GM19099 (cell line): ENCODE measurements around the gene SLC38A10.

ENCODE experiments used
- POLR2A ChIP-seq: IDR thresholded peaks from 3 replicates; pipeline ENCODE4 v1.6.1; 2011; ENCODE audit warnings: low read depth; ENCODE audit not compliant: insufficient read length; ENCODE audit errors: extremely low read depth

Gene SLC38A10

DNA sequence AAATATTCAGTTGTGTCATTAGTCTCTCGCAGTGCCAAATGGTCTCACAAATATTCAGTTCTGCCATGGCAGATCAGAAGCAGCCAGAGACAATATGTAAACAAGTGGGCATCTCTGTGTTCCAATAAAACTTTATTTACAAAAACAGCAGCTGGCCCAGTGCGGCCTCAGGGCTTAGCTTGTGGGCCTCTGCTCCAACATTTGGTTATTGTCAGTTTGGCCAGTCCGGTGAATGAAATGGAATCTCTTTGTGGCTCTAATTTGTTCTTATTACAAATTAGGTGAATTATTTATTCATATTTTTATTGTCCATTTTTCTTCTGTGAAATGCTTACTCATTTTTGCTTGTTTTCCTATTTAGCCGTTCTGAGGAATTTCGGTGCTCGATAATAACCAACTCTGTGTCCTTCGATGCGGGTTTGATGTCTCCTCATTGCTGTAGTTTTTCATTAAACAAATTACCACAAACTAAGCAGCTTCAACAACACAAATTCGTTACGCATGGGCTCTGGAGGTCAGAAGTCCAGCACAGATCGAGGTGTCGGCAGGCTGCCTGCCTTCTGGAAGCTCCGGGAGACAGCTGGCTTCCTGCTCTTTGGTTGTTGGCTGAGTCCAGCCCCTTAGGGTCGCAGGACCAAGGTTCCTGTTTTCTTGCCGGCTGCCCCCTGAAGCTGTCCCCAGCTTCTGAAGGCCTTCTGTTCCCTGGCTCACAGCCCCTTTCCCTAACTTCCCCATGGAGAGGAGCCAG is 4.1 kb upstream of the SLC38A10 start:
- TF ChIP-seq POLR2A = no peak

DNA sequence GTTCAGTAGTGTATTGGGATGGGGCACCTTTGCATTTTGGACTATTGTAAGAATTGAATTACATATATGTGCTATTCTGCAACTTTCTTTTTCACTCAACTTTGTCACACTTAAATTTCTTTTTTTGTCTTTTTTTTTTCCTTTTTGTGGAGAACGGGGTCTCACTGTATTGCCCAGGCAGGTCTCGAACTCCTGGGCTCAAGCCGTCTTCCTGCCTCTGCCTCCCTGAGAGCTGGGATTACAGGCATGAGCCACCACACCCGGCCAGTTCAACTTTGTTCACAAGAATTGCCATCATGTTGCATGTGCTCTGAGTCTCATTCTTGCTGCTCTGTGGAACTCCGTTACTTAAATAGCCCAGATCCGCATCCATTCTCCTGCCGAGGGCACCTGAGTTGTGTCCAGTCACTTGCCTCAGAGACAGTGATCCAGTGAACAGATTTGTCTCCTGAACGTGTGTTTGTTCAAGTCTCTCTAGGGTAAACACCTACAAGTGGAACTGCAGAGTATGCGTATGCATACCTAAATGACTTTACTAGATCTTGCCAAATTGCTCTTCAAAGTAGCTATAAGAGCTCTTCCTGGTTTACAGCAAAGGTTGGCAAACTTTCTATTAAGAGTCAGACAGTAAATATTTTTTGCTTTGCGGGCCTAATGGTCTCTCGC is 3.4 kb upstream of the SLC38A10 start:
- TF ChIP-seq POLR2A = no peak

DNA sequence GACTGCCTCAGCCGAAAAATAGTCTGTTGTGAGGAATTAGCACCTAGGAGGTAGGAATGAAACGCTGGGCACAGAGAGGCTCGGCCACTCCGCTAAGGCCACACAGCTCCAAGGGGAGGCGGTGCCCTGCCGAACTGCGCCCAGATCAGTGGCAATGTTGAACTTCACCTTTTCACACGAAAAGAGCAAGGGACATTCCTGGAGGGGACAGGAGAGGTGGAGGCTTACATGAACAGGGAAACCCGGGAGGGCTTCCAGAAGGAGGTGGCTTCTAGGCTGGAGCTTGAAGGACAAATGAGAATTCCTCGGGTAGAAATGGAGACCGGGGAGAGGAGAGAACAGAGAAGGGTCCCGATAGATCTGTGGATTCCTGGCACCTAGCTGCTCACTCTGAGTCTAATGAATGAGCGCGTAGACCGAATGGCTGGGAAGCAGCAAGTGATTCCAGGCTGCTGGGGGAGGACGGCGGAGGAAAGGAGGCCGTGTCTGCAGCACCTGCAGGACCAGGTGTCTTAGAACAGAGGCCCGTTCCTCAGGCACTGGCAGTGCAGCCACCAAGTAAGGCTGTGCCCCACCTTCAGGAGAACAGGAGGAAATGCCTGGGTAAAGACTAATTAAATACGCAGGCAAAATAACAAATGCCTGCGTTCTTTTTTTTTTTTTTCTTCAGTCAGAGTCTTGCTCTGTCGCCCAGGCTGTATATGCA is 722 bp upstream of the SLC38A10 start:
- TF ChIP-seq POLR2A = no peak

DNA sequence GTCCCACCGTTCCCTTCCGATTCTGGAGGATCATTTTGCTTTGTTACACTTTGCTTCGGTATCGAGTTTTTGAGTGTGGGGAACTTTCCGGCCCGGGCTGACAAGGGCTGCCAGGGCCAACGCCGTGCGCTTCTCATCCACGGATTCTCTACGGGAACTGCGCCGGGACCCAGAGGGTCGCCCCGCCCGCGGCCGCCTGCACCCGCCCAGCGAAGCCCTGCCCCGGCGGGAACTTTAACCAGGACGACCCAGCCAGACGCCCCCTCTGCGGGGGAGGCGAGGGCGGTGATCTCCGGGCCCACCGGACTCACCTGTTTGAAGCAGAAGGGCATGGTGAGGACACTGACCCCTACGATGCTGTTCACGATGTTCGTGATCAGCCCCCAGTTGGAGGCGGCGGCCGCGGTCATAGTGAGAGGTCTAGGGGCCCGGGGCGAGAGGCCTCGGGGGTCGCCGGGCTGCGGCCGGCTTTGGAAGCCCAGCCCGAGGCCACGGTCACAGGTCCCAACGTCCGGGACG is 536 bp downstream of the SLC38A10 start:
- TF ChIP-seq POLR2A = no peak

DNA sequence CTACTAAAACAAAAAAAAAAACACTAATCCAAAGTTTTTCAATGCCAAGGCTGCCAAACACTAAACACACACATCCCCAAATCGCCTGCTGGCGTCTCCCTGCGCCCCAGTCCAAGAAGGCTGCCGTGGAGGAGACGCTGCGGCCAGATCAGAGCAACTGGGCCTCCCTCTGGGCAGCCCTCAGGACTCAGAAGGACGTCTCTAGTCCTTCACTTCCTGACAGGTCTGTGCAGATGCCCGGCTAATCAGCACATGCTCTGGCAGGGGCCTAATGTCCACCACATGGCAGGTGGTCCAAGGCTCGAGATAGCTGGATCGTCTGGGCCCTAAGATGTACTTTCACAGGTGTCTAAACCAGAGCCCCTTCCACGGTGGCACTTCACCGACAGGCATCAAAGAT is 2.7 kb downstream of the SLC38A10 start:
- TF ChIP-seq POLR2A = no peak

DNA sequence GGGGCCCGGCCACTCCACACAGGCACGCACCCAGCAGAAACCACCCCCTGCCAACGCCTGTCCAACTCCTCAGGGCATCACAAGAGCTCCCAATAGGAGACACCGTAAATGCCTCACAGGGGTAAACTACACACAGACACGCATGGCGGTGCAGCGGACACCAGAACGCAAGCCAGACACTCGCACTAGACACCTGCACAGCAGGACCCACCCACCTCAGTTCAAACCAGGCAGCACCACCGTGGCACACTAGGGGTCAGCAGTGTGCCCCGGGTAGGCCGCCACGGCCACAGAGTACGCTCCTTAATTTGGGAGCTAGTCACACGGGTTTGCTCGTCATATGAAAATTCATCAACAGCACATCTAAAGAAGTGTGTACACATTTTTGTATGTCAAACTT is 3.4 kb downstream of the SLC38A10 start:
- no peak for TF ChIP-seq POLR2A

DNA sequence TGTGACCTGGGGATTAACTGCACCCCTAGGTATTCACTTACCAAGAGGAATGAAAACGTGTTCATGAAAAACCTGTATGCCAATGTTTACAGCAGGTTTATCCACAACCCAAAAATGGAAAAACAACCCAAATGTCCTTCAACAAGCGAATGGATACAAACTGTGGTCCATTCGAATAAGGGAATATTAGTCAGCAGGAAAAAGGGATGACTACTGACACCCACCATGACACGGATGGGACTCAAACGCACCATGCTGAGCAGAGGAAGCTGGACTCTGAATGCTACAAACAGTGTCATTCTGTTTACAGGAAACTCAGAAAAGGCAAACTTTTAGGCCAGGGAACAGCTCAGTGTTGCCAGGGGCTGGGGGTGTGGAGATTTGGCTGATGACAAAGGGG is 4.9 kb downstream of the SLC38A10 start:
- TF ChIP-seq POLR2A = no peak

DNA sequence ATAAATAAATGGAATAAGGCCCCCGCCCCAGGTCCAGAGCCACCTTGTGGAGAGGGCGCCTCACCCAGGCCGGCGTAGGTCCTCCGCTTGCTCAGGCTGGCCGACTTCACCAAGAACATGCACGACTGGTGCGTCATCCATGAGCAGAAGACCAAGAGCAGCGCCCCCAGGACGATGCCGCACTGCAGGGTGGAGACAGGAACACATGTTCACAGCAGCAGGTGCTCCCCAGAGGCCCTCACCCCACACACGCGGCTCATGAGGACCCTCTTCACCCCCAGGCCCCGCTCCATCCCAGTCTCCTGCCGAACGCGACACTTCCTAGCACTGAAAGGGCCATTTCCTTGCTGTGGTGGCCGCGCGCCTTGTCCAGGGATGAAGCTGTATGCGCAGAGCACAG is 5.5 kb downstream of the SLC38A10 start:
- no peak for TF ChIP-seq POLR2A

DNA sequence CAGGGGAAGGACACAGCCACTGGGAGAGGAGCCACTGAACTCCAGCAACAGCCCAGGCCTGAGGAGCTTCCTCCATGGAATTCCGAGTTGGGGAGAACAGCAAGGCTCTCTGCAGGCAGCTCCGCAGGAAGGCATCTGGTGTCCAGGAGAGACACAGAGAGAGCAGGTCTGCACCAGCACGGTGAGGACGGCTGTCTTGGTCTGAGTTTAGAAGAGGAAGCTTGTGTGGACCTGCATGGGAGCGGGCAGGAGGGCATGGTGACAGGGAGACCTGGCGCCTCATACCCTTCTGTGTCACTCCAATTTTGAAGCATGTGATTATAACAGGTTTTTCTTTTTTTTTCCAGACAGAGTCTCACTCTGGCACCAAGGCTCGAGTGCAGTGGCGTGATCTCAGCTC is 6.4 kb downstream of the SLC38A10 start:
- no peak for TF ChIP-seq POLR2A

DNA sequence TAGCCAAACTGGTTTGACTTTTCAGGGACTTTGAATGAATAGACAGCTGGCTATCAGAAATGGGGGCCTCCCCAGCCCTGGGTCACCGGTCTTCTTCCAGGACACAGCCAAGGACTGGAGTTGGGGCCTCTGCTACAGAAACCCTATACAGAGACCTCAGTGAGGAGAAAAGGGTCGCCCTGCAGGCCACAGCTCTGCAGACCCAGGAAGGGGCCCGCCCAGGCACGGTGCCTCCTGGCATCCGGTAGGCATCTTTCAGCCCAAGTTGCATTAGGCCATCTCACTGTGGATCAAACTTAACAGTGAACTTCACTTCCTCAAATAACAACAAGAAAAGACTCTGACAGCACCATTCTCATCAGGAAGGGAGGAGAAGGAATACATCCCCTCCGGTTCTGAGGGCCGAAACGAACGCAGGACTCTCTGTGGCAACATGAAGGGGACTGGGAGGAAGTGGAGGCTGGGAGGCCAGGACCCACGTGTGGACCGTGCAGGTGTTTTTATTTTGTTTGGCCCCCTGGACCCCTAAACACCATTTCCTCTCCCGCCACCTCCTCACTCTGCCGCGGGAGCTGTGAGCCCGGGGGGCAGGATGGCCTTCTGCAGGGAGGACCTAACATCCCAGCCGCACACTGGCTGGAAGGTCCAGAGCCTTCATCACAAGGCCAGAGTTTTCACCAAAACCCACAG is 7.2 kb downstream of the SLC38A10 start:
- TF ChIP-seq POLR2A = no peak

DNA sequence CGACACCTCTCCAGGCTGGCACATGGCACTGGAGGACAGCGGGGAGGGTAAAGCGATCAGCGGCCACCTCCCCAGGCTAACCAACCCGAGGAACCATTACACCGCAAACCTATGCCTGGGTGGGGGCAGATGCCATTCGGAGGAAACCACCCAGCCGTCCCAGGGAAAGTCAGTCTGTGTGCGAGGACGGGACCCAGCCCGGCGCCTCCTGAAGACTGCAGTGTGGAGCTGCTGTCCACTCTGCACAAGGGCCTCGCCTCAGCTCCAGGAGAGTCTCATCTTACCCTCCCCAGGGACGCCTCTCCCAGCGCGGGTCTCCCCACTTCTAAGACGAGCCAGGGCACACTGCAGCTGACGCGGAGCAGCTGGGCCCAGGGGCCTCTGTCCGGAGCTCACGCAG is 8.0 kb downstream of the SLC38A10 start:
- TF ChIP-seq POLR2A = no peak

DNA sequence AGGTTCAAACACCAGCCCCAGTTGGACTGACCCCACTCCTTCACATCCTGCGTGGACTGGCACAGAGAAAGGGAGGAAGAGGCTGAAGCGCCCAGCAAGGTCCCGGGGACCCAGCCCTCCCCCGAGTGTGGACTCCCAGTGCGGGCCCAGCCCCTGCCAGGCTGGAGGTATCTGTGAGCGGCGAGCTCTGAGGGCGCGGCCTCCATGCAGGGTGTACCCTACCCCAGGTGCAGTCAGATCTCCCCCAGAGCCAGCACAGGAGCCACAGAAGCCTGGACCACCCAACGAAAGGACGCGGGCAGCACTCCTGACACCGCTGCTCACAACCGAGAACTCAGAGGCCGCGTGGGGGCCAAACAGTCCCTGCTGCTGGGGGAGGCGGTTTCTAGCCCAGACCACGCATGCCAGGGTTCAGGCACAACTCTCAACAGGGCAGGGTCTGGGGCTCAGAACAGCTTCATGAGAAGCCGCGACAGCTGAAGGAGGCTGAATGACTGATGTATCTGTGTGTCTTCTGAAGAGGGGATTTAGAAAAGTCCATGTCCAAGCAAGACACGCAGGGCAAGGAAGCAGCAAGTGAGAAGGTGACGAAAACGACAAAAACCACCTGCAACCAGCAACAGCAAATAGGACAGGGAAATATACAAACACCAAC is 8.5 kb downstream of the SLC38A10 start:
- no peak for TF ChIP-seq POLR2A

DNA sequence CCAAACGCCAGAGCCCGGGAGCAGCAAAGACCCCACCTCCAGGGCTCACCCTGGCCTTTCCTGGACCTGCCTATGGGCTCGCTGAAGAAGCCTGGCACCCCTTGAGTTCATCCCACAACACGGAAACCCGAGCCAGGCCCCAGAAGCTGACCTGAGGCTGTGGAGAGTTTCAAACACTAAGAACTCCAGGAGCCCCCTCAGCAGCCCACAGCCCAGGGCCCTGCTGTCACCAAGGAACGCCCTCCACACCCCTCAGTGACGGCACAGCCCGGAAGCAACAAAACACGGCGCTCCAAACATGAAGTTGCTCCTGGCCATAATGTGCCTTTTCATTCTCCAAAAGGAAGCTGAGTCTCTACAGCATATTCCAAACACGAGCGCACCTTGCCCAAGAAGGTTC is 9.2 kb downstream of the SLC38A10 start:
- no peak for TF ChIP-seq POLR2A

DNA sequence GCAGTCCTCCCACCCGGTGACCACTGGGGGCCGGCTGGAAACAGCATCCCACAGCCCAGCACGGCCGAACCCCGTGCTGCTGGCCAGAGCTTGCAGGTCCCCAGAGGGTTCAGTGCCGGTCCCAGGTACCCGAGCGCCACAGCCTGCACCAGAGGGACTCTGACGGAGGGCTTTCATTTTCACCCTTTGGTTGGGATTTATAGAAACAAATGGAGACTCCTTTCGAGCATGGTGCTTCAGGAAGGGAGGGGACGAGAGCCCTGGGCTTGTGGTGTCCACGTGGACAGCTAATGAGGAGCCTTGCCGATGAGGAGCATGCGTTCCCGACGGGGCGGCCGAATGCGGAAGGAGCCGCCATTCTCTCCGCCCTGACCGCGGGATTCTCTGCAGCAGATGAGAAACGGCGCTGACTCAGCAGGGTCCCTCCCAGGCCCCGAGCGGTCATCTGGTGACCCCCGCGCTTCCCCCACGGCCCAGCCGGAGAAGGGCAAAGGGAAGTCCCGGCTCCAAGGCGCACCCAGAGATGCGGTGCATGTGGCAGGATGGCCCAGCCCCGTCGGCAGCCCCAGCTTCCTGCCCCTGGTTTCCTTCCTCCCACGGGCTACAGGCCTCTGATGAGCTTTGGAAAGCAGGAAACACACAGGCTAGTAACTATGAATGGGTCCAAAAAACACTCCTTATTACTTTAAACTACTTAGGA is 9.8 kb downstream of the SLC38A10 start:
- TF ChIP-seq POLR2A = peak; percentile 57
